Measurements from ENCODE around the gene CEP85L.

- no peak for TF ChIP-seq EZH2phosphoT487 (IDR thresholded peaks at IDR 0.05; ENCODE audit: insufficient read depth, low read depth)
- TF ChIP-seq EZH2 (IDR thresholded peaks at IDR 0.05; ENCODE audit: insufficient read depth, poor library complexity, severe bottlenecking): no peak
Measured at GRCh38 chr6:118678866-118679265, 27.5 kb upstream of the CEP85L start.
